ENCODE measurements around the gene FSTL4.

GRCh38 chr5:133316346-133317343 is 295.7 kb downstream of the FSTL4 start:
- TF ChIP-seq, protein P1, sequence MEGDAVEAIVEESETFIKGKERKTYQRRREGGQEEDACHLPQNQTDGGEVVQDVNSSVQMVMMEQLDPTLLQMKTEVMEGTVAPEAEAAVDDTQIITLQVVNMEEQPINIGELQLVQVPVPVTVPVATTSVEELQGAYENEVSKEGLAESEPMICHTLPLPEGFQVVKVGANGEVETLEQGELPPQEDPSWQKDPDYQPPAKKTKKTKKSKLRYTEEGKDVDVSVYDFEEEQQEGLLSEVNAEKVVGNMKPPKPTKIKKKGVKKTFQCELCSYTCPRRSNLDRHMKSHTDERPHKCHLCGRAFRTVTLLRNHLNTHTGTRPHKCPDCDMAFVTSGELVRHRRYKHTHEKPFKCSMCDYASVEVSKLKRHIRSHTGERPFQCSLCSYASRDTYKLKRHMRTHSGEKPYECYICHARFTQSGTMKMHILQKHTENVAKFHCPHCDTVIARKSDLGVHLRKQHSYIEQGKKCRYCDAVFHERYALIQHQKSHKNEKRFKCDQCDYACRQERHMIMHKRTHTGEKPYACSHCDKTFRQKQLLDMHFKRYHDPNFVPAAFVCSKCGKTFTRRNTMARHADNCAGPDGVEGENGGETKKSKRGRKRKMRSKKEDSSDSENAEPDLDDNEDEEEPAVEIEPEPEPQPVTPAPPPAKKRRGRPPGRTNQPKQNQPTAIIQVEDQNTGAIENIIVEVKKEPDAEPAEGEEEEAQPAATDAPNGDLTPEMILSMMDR (IDR thresholded peaks at IDR 0.05): no peak
- TF ChIP-seq POLR2AphosphoS5 (IDR thresholded peaks at IDR 0.05) (no peak), POLR2A (IDR thresholded peaks at IDR 0.05) (no peak)

Measured in prostate gland (tissue), 2 donors.